NOMO-1 treated with dmso at 0.1 percent for 144 hours (cell line): ENCODE data around the gene CACNA2D3.
"Not testable (repeated sequence)": the region's sequence is repeated elsewhere in the genome, so short reads cannot be mapped to it uniquely, and the experiment has no call there.

Experiments used
- DNase-seq: peaks from one replicate; lab custom pipeline; 2025; ENCODE audit not compliant: unreplicated experiment; lab: John Stamatoyannopoulos, UW

The CACNA2D3 gene

GRCh38 chr3:54443561-54444161, 321.3 kb downstream of the CACNA2D3 start:
- no peak for DNase-seq

- no peak for DNase-seq
These were observed 323.3 kb downstream of the CACNA2D3 start for GRCh38 chr3:54445630-54446029.

- DNase-seq: no peak
These were observed 325.1 kb downstream of the CACNA2D3 start for GRCh38 chr3:54447427-54447826.

- no peak for DNase-seq
These were observed 332.5 kb downstream of the CACNA2D3 start for GRCh38 chr3:54454806-54455205.

- DNase-seq: no peak
These were observed 336.0 kb downstream of the CACNA2D3 start for GRCh38 chr3:54458357-54458756.

- DNase-seq: not testable (repeated sequence)
These were observed 342.2 kb downstream of the CACNA2D3 start for GRCh38 chr3:54464554-54464953.

- no peak for DNase-seq
These were observed 354.5 kb downstream of the CACNA2D3 start for GRCh38 chr3:54476891-54477290.

GRCh38 chr3:54481606-54482365, 359.4 kb downstream of the CACNA2D3 start:
- DNase-seq: no peak

- DNase-seq: no peak
These were observed 362.0 kb downstream of the CACNA2D3 start for GRCh38 chr3:54484334-54484733.

GRCh38 chr3:54486317-54486716, 364.0 kb downstream of the CACNA2D3 start:
- no peak for DNase-seq

GRCh38 chr3:54488297-54488696, 365.9 kb downstream of the CACNA2D3 start:
- DNase-seq: no peak

GRCh38 chr3:54494209-54494608, 371.9 kb downstream of the CACNA2D3 start:
- no peak for DNase-seq

- DNase-seq: no peak
These were observed 384.3 kb downstream of the CACNA2D3 start for GRCh38 chr3:54506603-54507002.

GRCh38 chr3:54507876-54508460, 385.6 kb downstream of the CACNA2D3 start:
- no peak for DNase-seq

- no peak for DNase-seq
These were observed 388.2 kb downstream of the CACNA2D3 start for GRCh38 chr3:54510506-54510905.

- no peak for DNase-seq
These were observed 389.5 kb downstream of the CACNA2D3 start for GRCh38 chr3:54511766-54512365.

- DNase-seq: no peak
These were observed 391.7 kb downstream of the CACNA2D3 start for GRCh38 chr3:54514006-54514405.

GRCh38 chr3:54514416-54514815, 392.1 kb downstream of the CACNA2D3 start:
- DNase-seq: no peak

- no peak for DNase-seq
These were observed 393.3 kb downstream of the CACNA2D3 start for GRCh38 chr3:54515441-54516213.

GRCh38 chr3:54517424-54517823, 395.1 kb downstream of the CACNA2D3 start:
- no peak for DNase-seq

- no peak for DNase-seq
These were observed 395.8 kb downstream of the CACNA2D3 start for GRCh38 chr3:54518011-54518675.
